Measurements from ENCODE around the gene ARX. TPM values are rescaled to one million over a fixed set of nuclear protein-coding genes. Genes with fewer than 3 reads are reported as not detected.

The ARX gene
- total and polyA plus RNA-seq, 2 experiments from 2014 or later: 0.11 TPM; not detected in 1

- no peak overlapping the region for H3K4me2 ChIP-seq
- DNase-seq (ENCODE audit: low spot score): peak; percentile 43
- no peaks in the 10 kb centered on the region for H3K9me2 ChIP-seq (replicated peaks; ENCODE audit: insufficient read depth)
- no peaks in the 10 kb centered on the region for H3K9me3 ChIP-seq (ENCODE audit: low read depth)
- H2AFZ ChIP-seq: no peak overlapping the region
- no peaks in the 10 kb centered on the region for H3K36me3 ChIP-seq (replicated peaks; ENCODE audit: insufficient read depth, low read depth)
- H3K27ac ChIP-seq: no peak overlapping the region
- no peaks in the 10 kb centered on the region for H4K20me1 ChIP-seq (ENCODE audit: insufficient read depth, poor library complexity, severe bottlenecking)
- H3K4me3 ChIP-seq: no peak overlapping the region
- TF ChIP-seq EZH2 (IDR thresholded peaks at IDR 0.05; ENCODE audit: borderline replicate concordance) (no peak), EZH2phosphoT487 (IDR thresholded peaks at IDR 0.05; ENCODE audit: low read depth, severe bottlenecking, unreplicated experiment) (peak; percentile 73), CTCF (IDR thresholded peaks at IDR 0.05; ENCODE audit: poor library complexity) (no peak)
- no peaks in the 10 kb centered on the region for H3K79me2 ChIP-seq
- H3K4me1 ChIP-seq (ENCODE audit: insufficient read depth): peaks cover 10% of the 10 kb centered on the region
- WGBS (ENCODE audit: low lambda C conversion rate, missing lambda C conversion rate): 11% methylated on average over 14 of the region's 44 CpGs
- H3K27me3 ChIP-seq: peaks cover 95% of the 10 kb centered on the region
These were observed 2.0 kb downstream of the ARX start for GRCh38 chrX:25013632-25014365.

- H3K36me3 ChIP-seq (replicated peaks; ENCODE audit: insufficient read depth, low read depth): no peaks in the 10 kb centered on the region
- TF ChIP-seq EZH2 (IDR thresholded peaks at IDR 0.05; ENCODE audit: borderline replicate concordance) (no peak), CTCF (IDR thresholded peaks at IDR 0.05; ENCODE audit: poor library complexity) (no peak), EZH2phosphoT487 (IDR thresholded peaks at IDR 0.05; ENCODE audit: low read depth, severe bottlenecking, unreplicated experiment) (peak; percentile 51)
- no peaks in the 10 kb centered on the region for H3K9me2 ChIP-seq (replicated peaks; ENCODE audit: insufficient read depth)
- peaks cover 96% of the 10 kb centered on the region for H3K27me3 ChIP-seq
- no peaks in the 10 kb centered on the region for H3K9me3 ChIP-seq (ENCODE audit: low read depth)
- WGBS (ENCODE audit: low lambda C conversion rate, missing lambda C conversion rate): 2% methylated on average over 77 of the region's 105 CpGs
- no peak for DNase-seq (ENCODE audit: low spot score)
- peaks cover 10% of the 10 kb centered on the region for H3K4me1 ChIP-seq (ENCODE audit: insufficient read depth)
- no peak overlapping the region for H3K4me3 ChIP-seq
- H4K20me1 ChIP-seq (ENCODE audit: insufficient read depth, poor library complexity, severe bottlenecking): no peaks in the 10 kb centered on the region
- no peak overlapping the region for H3K27ac ChIP-seq
- no peaks in the 10 kb centered on the region for H3K79me2 ChIP-seq
- H3K4me2 ChIP-seq: peak overlapping the region; percentile 80
- peak overlapping the region; percentile 41 for H2AFZ ChIP-seq
These were observed 2.8 kb downstream of the ARX start for GRCh38 chrX:25012793-25013631.

GRCh38 chrX:25012433-25012735 lies 3.4 kb downstream of the ARX start:
- peak overlapping the region; percentile 41 for H2AFZ ChIP-seq
- H3K4me2 ChIP-seq: peak overlapping the region; percentile 80
- WGBS (ENCODE audit: low lambda C conversion rate, missing lambda C conversion rate): under 1% methylated on average over 19 of the region's 19 CpGs
- H3K27me3 ChIP-seq: peaks cover 96% of the 10 kb centered on the region
- no peaks in the 10 kb centered on the region for H3K79me2 ChIP-seq
- no peak overlapping the region for H3K4me3 ChIP-seq
- H3K9me2 ChIP-seq (replicated peaks; ENCODE audit: insufficient read depth): no peaks in the 10 kb centered on the region
- H3K9me3 ChIP-seq (ENCODE audit: low read depth): no peaks in the 10 kb centered on the region
- H3K4me1 ChIP-seq (ENCODE audit: insufficient read depth): peaks cover 10% of the 10 kb centered on the region
- no peak overlapping the region for H3K27ac ChIP-seq
- no peaks in the 10 kb centered on the region for H4K20me1 ChIP-seq (ENCODE audit: insufficient read depth, poor library complexity, severe bottlenecking)
- no peak for DNase-seq (ENCODE audit: low spot score)
- peak; percentile 89 for TF ChIP-seq EZH2 (IDR thresholded peaks at IDR 0.05; ENCODE audit: borderline replicate concordance)
- TF ChIP-seq CTCF (IDR thresholded peaks at IDR 0.05; ENCODE audit: poor library complexity): no peak
- H3K36me3 ChIP-seq (replicated peaks; ENCODE audit: insufficient read depth, low read depth): no peaks in the 10 kb centered on the region

Data from hepatocyte (in vitro differentiated cells).